HG02938 (cell line): ENCODE measurements around the gene SLX1A.
"Not testable (repeated sequence)": the region's sequence is repeated elsewhere in the genome, so short reads cannot be mapped to it uniquely, and the experiment has no call there.

Experiments used
- ATAC-seq: cut with Tn5 transposase; IDR thresholded peaks from one replicate; pipeline ENCODE4 v1.9.1; 2021; ENCODE audit warnings: mild to moderate bottlenecking, moderate library complexity; ENCODE audit not compliant: unreplicated experiment

The SLX1A gene

DNA sequence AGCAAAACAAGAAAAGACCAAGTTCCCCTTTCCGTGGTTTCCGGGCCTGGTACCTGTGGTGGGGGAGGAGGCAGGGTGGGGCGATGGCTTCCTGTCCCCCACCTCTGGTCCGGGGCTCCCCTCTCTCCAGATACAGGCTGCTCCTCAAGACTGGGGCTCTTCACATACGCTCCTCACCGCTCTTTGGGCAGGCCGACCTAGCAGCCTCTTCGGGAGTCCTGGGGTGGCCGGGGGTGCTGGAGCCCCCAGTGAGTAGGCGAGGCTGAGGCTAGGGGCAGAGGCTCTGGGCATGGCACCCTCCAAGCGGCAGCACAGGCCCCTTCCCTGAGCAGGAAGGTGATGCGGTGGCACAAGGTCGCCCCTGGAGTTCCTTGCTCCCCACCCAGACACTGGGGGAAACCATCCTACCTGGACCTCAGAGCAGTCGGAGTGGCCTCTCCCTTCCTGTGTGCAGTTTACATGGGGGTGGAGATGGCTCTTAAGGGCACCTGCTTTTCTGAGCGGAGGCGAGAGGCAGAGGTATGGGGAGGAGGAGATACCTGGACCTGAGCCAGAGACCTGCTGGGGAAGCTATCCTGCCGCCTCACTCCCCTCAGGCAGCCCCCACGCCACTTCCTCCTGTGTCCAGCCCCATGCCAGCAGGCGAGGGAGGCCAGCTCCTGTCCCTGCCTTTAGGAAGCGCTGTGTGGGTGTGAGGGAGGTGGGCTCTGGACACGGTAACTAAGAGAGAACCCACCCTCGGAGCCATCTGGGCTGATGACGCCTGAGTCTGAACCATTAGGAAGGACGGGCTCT lies 9.4 kb upstream of the SLX1A start:
- peak; percentile 37 for ATAC-seq

DNA sequence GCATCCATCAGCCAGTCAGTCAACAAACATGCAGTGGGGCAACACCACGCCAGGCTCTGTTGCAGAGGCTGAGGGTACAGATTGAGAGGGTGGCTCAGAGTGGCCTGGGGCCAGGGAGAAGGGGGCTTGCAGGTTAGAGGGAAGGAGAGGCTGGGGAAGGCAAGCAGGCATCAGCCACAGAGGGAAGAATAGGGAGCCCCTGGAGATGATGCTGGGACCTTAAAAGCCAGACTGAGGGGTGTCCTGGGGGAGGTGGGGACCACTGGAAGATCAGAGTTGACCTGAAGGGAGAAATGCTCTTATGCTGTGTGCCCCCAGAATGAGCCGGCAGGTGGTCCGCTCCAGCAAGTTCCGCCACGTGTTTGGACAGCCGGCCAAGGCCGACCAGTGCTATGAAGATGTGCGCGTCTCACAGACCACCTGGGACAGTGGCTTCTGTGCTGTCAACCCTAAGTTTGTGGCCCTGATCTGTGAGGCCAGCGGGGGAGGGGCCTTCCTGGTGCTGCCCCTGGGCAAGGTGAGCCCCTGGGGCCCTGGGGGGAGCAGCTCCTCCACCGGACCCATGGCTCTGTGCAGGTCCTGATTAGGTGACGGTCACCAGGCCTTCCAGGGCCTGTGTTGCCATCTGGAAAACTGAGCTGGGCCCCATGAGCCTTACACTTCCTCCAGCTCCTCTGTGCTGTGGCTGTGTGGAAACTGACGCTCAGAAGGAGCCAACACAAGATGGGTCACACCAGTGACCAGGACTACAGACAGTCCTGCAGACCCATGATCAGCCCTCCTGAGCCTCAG lies 8.6 kb upstream of the SLX1A start:
- ATAC-seq, result no peak

DNA sequence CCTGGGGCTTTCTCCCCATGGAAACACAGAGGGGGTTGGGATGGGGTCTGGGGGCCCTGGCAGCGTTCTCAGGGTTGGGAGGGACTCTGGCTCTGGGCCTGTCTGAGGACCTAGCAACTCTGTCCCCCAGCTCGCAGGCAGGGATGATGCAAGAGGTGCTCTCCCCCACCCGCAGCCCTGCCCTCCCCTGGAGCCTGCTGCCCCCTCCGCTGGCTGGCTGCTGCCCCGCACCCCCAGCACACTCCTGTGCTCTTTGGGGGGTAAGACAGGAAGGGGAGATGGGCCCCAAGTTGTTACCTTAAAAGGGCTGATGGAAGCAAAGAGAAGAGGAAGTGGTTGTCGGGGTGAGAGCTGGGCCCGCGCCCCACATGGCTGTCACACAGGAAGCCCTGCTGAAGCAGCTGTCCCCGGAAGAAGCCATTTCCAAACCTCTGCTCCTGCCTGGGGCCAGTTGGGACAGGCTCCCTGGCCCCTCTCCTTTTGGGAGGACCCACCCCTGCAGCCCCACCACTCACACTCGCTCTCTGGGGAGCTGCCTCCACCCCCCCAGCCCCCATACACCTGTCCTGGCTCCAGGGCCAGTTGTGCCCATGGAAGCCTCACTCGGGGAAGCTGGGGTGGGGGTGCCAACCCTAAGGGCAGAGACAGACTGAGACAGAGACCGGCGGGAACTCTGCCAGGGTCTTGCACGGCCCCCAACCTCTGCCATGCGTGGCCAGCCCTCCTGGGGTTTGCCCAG lies 7.8 kb upstream of the SLX1A start:
- ATAC-seq, result no peak

DNA sequence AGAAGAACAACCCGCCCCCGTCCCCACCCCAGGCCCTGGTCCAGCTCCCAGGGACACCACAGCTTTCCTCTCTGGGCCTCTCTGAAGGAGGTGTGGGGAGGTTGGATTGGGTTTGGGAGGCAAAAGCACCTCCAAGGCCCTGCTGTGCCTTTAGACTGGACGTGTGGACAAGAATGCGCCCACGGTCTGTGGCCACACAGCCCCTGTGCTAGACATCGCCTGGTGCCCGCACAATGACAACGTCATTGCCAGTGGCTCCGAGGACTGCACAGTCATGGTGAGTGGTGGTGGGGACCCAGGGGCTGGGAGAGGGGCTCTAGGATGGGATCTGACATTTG lies 7.3 kb upstream of the SLX1A start:
- no peak for ATAC-seq

DNA sequence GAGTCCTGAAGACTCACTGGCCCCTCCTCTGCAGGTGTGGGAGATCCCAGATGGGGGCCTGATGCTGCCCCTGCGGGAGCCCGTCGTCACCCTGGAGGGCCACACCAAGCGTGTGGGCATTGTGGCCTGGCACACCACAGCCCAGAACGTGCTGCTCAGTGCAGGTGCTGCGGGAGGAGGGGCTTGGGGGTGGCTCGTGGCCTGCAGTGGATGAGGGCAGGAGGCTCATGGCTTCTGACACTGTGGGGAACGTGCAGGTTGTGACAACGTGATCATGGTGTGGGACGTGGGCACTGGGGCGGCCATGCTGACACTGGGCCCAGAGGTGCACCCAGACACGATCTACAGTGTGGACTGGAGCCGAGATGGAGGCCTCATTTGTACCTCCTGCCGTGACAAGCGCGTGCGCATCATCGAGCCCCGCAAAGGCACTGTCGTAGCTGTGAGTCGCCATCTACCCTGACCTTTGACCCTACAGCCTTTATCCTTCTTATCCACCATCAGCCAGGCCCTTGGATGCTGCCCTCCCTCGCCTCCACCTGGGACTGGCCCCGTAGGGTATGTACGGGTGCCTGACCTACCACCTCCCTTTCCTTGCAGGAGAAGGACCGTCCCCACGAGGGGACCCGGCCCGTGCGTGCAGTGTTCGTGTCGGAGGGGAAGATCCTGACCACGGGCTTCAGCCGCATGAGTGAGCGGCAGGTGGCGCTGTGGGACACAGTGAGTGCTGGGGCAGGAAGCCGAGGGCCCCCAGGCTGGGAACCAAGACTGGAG lies 6.7 kb upstream of the SLX1A start:
- no peak for ATAC-seq

DNA sequence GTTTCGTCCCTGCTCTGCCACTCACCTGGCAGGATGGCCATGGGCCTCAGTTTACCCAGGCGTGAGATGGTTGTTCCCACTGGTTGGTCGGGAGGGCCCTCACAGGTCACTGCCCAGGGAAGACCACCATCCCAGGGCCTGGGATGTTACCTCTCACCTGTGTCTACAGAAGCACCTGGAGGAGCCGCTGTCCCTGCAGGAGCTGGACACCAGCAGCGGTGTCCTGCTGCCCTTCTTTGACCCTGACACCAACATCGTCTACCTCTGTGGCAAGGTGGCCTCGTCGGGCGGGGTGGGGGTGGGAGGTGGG lies 6.2 kb upstream of the SLX1A start:
- no peak for ATAC-seq

DNA sequence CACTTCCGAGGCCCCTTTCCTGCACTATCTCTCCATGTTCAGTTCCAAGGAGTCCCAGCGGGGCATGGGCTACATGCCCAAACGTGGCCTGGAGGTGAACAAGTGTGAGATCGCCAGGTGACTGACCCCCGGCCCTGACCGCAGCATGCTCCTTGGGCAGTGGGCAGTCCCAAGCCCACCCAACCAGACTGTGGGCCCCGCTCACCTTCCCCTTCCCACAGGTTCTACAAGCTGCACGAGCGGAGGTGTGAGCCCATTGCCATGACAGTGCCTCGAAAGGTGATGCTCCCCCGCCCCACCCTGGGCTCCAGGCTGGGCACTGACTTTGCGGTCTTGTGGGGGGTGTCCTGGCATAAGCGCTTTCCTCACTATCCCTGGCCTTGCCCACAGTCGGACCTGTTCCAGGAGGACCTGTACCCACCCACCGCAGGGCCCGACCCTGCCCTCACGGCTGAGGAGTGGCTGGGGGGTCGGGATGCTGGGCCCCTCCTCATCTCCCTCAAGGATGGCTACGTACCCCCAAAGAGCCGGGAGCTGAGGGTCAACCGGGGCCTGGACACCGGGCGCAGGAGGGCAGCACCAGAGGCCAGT lies 5.6 kb upstream of the SLX1A start:
- ATAC-seq, result no peak

DNA sequence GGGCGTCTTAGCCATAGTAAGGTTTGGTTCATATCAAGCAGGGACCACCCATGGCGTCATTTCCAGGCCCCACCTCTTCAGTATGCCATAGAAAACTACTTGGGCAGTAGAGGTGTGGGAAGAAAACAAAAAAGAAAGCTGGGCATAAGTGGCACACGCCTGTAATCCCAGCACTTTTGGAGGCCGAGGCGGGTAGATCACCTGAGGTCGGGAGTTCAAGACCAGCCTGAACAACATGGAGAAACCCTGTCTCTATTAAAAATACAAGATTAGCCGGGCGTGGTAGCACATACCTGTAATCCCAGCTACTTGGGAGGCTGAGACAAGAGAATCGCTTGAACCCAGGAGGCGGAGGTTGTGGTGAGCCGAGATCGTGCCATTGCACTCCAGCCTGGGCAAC lies 2.5 kb upstream of the SLX1A start:
- not testable (repeated sequence) for ATAC-seq

DNA sequence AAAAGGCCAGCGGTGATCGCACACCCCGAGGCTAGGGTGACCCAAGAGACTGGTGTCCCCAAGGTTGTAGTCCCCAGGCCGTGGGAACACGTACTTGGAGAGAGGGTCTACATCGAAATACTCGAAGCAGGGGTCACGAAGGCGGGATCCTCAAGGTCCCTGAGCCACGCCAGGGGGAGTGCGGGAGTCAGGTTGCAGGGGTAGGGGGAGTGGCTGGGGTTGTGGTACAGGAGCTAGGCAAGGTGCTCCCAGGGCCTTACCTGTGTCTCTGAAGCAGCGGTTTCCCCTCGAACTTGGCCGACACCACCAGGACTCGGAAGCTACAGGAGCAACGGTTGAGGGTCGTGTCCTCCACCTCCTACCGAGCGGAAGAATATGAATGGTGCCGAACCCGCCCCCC lies 577 bp upstream of the SLX1A start:
- peak; percentile 8 for ATAC-seq

DNA sequence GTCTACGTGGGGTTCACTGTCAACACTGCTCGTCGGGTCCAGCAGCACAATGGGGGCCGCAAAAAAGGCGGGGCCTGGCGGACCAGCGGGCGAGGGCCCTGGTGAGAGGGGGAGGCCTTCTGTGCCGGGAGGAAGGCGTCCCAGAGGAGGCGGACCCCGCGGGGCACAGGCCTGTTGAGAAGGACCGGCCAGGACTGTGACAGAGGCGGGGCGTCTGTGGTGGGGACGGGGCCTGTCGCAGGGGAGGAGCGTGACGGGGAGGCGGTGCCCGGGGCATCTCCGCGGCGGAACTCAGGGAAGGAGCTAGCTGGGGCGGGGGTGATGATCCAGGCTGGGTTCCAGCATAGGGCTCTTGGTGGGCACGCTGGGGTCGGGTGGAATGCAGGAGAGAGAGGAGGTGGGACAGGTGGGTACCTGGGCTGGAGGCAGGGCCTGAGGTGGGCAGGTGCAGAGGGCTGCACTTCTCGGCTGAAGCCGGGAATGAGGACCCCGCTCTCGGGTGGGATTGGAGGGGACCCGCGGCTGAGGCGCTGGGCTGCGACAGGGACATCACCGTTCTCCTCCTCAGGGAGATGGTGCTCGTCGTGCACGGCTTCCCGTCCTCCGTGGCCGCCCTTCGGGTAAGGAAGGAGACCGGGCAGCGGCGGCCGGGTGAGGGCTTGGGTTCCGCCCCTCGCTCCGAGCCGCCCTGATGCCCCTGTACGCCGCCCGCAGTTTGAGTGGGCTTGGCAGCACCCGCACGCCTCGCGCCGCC lies 674 bp downstream of the SLX1A start:
- ATAC-seq, result peak; percentile 46

DNA sequence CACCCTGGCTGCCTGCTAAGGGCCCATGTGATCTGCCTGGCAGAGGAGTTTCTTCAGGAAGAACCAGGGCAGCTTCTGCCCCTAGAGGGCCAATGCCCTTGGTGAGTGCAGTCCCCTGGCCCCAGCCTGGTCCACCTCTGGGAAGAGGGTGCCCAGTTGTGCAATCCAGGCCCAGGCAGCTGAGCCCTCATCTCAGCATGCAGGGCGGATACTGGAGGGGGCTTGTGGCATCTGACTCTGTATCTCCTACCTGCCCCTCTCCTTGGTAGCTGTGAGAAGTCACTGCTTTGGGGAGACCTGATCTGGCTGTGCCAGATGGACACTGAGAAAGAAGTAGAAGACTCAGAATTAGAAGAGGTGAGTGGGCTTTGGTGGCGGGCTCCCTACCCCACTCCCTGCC lies 3.3 kb downstream of the SLX1A start:
- not testable (repeated sequence) for ATAC-seq

DNA sequence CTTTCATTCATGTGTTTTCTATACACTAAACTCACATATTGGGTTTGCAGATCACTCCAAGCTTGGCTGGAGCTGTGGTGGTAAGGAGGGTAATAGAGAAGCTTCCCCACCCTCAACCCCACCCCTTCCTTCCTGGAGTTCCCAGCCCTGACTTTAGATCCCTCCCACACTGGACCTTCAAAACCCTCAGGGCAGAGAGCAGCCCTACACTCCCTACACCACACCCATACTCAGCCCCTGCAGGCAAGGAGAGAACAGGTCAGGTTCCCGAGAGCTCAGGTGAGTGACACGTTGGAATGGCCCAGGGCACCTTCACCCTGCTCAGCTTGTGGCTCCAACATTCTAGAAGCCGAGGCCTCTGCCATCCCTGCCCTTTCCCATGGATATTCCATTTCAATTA lies 5.4 kb downstream of the SLX1A start, which contains the start of gene SULT1A3:
Gene SULT1A3, plus strand, starts transcription at position 207 of the 400 bp plus-strand sequence. CDS start 1,474 bp downstream, outside the sequence.
- ATAC-seq, result not testable (repeated sequence)

DNA sequence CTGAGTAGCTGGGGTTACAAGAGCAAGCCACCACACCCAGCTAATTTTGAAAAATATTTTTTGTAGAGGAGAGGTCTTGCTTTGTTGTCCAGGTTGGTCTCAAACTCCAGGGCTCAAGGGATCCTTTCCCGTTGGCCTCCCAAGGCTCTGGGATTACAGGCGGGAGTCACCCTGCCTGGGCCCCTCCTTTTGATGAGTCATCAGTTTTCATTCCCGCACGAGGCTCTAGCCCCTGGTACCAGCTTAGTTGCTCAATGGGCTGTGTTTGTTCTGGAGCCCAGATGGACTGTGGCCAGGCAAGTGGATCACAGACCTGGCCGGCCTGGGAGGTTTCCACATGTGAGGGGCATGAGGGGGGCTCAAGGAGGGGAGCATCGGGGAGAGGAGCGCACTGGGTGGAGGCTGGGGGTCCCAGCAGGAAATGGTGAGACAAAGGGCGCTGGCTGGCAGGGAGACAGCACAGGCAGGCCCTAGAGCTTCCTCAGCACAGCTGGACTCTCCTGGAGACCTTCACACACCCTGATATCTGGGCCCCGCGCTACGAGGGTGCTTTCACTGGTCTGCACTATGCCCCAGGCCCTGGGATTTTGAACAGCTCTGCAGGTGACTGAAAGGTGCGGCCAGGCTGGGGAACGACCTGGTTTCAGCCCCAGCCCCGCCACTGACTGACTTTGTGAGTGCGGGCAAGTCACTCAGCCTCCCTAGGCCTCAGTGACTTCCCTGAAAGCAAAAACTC lies 6.1 kb downstream of the SLX1A start:
- not testable (repeated sequence) for ATAC-seq

DNA sequence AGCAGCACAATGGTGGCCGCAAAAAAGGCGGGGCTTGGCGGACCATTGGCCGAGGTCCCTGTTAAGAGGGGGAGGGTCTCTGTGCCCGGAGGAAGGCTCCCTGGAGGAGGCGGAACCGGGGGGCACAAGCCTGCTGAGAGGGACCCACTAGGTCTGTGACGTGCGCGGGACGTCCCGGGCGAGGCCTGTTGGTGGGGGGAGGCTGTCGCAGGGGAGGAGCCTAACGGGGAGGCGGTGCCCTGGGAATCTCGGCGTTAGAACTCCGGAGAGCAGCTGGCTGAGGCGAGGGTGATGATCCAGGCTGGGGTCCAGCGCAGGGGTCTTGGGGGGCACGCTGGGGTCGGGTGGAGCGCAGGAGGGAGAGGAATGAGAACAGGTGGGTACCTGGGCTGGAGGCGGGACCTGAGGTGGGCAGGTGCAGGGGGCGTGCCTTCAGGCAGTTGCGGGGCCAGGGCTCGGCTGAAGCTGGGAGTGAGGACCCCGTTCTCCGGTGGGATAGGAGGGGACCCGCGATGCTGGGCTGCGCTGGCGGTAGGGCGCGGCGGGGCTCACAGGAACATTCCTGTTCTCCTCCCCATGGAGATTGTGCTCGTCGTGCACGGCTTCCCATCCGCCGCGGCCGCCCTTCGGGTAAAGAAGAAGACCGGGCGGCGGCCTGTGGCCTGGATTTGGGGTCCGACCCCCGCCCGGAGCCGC lies 12.0 kb downstream of the SLX1A start:
- not testable (repeated sequence) for ATAC-seq

DNA sequence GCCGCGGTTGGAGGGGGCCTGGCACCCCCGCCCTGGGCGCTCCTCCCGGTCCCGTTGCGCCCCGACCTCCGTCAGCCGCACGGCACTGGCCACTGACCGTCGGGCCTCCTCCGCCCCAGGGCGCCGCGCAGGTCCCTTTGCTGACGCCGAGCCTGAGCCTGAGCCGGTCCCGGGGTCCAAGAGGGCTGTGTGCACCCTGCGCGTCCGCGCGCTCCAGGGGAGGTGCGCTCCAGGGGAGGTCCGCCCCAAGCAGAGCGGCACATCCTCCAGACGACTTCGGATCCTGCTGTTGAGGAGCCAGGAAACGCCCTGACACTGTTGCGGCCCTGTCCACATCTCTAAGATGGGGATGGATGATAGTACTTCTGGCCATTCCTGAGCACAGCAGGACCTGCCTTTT lies 12.6 kb downstream of the SLX1A start:
- not testable (repeated sequence) for ATAC-seq

DNA sequence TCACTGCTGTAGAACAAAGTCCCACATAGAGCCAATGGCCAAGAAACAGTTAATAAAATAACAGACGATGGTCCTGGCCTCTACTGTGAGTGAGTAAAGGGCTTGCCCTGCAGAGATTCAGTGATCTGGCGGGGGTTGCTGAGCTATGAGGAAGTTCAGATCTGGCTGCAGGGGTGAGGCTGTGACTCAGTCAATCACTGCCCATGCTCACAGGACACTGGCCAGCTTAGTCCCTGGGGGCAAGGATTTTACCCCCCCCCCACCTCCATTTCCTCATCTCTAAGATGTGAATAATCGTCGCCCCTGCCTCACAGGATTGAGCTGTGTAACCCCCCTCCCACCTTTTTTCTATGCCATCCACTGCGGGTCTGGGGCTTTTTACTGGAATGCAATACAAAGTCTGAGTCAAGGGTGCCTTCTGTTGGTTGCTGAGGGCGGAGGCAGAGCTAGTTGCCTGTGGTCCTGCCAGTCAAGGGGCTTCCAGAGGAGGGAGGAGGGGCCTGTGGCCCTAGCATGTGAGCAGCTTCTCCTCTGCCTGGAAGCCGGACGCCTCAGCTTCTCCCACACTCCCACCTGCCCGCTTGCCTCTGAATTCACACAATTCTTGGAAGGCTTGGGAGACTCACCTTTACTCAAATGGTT lies 13.5 kb downstream of the SLX1A start:
- not testable (repeated sequence) for ATAC-seq

DNA sequence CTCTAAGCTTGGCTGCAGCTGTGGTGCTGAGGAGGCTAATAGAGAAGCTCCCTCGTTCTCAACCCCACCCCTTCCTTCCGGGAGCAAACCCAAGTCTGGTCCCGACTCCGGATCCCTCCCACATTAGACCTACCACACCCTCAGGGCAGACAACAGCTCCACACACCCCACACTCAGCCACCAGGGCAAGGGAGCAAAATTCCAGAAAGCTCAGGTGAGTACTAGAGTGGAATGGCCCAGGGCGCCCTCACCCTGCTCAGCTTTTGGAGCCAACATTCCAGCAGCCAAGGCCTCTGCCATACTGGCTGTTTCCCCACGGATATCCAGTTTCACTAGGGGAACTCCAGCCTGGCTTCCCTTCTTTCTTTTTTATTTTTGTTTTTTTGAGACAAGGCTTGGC lies 15.4 kb downstream of the SLX1A start:
- ATAC-seq, result not testable (repeated sequence)

DNA sequence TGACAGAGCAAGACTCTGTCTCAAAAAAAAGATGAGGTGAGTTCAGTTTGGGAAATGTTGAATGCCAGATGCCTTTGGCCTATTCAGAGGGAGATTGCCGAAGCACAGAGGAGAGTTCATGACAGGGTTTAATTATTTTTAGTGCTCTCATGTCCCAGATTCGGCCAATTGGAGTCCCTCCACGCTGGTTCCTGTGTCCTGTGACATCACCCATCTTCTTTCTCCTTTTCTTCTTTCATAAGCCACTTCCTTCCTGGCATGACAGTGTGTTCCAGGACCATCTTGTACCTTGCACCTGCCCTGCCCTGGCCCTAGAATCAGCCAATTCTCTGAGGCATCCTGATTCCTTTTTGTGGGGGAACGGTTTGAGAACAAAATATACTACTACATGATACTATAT lies 17.7 kb downstream of the SLX1A start:
- not testable (repeated sequence) for ATAC-seq
